Fibroblast of mammary gland (primary cell): ENCODE measurements around the gene MDP1.

Experiments used
- DNase-seq: peaks from one replicate; pipeline ENCODE4 v3.0.0-alpha.2; 2010; ENCODE audit warnings: low read depth
- H3K4me3 ChIP-seq: 2 replicates; pipeline ENCODE4 v1.5.1; 2011; ENCODE audit warnings: low read depth, mild to moderate bottlenecking, low read length, moderate library complexity; ENCODE audit not compliant: control insufficient read depth
- CTCF ChIP-seq: conservative IDR thresholded peaks from 2 replicates; pipeline ENCODE4 v1.5.1; 2011; ENCODE audit warnings: low read depth, low read length, inconsistent platforms; ENCODE audit not compliant: control insufficient read depth, insufficient read depth

Gene MDP1

GRCh38 chr14:24189059-24189375 lies 26.8 kb downstream of the MDP1 start:
- no peak overlapping the region for H3K4me3 ChIP-seq
- no peak for DNase-seq
- TF ChIP-seq CTCF: no peak

GRCh38 chr14:24188251-24189058 lies 27.4 kb downstream of the MDP1 start, which contains the start of gene IPO4:
Gene IPO4, minus strand, starts transcription at chr14:24188816. Its CDS starts 29 bp downstream, at chr14:24188787.
- TF ChIP-seq CTCF: no peak
- DNase-seq: peak; percentile 97
- H3K4me3 ChIP-seq: peak within 1 kb of the TSS; percentile 86

- TF ChIP-seq CTCF: no peak
- DNase-seq: no peak
- peak overlapping the region; percentile 86 for H3K4me3 ChIP-seq
These were observed 28.3 kb downstream of the MDP1 start for GRCh38 chr14:24187539-24187915.

- no peak for DNase-seq
- no peak for TF ChIP-seq CTCF
- H3K4me3 ChIP-seq: no peak overlapping the region
These were observed 28.9 kb downstream of the MDP1 start for GRCh38 chr14:24186831-24187538.

GRCh38 chr14:24185741-24186140 lies 30.1 kb downstream of the MDP1 start:
- no peak overlapping the region for H3K4me3 ChIP-seq
- TF ChIP-seq CTCF: no peak
- DNase-seq: no peak

GRCh38 chr14:24185026-24185425 lies 30.8 kb downstream of the MDP1 start:
- H3K4me3 ChIP-seq: no peak overlapping the region
- DNase-seq: no peak
- TF ChIP-seq CTCF: no peak
